Epithelial cell of proximal tubule (primary cell): ENCODE data around the gene USP15. TPM values are rescaled to one million over a fixed set of nuclear protein-coding genes. Genes with fewer than 3 reads are reported as not detected.

ENCODE experiments used
- DNase-seq: peaks from one replicate; pipeline ENCODE4 v3.0.0-alpha.2; 2011; ENCODE audit warnings: low read depth
- H3K4me3 ChIP-seq: 2 replicates; pipeline ENCODE4 v1.5.1; 2011; ENCODE audit warnings: low read depth, mild to moderate bottlenecking, low read length
- total RNA-seq: library from RNA; depleted of rRNA; stranded (reverse); fragments of >200 nt; gene quantifications from 2 replicates; pipeline ENCODE4 v1.2.3, GENCODE V29; 2015
- TF ChIP-seq, protein P1 (sequence below): conservative IDR thresholded peaks from 2 replicates; pipeline ENCODE4 v1.5.1; 2012; ENCODE audit warnings: low read depth, mild to moderate bottlenecking, low read length

Gene USP15
- total RNA-seq, 1 donor from 2014 or later, result 27.6 TPM

DNA sequence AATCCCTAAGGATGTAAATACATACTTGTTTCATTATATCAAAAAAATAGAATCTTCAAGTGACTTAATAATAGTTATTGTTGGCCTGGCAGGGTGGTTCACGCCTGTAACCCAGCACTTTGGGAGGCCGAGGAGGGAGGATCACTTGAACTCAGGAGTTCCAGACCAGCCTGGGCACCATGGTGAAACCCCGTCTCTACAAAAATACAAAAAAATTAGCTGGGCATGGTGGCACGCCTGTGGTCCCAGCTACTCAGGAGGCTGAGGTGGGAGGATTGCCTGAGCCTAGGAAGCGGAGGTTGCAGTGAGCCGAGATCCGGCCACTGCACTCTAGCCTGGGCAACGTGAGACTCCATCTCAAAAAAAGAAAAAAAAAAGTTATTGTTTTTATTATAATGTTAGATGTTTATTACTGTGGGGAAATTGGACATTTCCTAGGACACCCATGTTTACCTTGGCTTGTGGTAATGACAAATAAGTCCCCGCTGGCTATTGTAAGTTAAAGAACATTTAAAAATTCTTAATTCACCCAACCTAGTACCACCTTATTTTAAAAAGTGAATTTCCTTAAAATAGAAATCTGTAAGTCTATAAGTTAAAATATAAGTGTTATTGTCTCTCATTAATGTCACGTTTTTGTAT lies 1.8 kb downstream of the USP15 start:
- TF ChIP-seq, protein P1, sequence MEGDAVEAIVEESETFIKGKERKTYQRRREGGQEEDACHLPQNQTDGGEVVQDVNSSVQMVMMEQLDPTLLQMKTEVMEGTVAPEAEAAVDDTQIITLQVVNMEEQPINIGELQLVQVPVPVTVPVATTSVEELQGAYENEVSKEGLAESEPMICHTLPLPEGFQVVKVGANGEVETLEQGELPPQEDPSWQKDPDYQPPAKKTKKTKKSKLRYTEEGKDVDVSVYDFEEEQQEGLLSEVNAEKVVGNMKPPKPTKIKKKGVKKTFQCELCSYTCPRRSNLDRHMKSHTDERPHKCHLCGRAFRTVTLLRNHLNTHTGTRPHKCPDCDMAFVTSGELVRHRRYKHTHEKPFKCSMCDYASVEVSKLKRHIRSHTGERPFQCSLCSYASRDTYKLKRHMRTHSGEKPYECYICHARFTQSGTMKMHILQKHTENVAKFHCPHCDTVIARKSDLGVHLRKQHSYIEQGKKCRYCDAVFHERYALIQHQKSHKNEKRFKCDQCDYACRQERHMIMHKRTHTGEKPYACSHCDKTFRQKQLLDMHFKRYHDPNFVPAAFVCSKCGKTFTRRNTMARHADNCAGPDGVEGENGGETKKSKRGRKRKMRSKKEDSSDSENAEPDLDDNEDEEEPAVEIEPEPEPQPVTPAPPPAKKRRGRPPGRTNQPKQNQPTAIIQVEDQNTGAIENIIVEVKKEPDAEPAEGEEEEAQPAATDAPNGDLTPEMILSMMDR, result no peak
- no peak for DNase-seq
- H3K4me3 ChIP-seq, result peak overlapping the region; percentile 66

DNA sequence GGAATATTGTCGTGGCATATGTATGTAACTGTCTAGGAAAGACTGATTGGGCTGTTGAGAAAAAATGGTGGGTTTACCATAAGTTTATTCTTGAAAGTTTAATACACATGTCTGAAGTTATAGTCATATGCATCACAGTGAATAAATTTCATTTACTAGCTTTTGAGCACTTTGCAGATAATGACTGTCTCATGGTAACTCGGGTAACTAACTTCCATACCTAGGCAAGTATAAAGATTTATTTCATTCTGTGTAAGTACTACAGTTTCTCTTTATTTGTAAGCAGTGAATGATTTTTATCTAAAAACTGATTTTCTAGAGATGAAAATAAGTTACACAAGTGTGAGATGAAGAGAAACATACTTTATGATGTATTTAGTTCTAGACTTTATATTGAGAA lies 3.0 kb downstream of the USP15 start:
- H3K4me3 ChIP-seq, result no peak overlapping the region
- no peak for DNase-seq
- TF ChIP-seq, protein P1, result no peak

DNA sequence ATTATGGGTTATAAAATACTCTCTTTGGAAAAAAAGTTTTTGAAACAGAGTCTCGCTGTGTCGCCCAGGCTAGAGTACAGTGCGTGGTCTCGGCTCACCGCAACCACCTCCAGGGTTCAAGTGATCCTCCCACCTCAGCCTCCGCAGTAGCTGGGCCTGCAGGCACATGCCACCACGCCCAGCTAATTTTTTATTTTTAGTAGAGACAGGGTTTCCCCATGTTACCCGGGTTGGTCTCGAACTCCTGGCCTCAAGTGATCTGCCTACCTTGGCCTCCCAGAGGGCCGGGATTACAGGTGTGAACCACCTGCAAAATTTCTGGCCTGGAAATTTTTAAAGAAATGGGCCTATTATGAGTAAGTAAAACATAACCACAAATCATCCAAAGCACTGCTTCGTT lies 3.8 kb downstream of the USP15 start:
- TF ChIP-seq, protein P1, result no peak
- no peak for DNase-seq
- H3K4me3 ChIP-seq, result no peak overlapping the region

DNA sequence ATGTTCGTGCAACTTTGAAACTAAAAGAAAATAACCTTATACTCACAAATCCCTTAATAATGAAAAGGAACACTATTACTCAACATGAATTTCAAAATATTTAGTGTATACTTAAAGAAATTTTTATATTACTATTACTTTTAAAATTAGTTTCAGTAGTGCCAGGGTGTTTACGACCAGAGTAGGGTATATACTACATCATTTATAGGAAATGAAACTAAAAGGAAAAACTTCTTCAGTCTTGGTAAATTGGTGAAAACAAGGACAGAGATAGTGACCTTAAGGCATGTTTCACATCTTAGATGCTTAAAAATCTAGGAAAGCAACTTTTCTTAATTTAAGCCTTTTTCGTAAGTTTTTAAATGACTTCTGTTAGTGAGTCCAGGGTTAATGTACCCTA lies 4.5 kb downstream of the USP15 start:
- no peak overlapping the region for H3K4me3 ChIP-seq
- TF ChIP-seq, protein P1, result no peak
- no peak for DNase-seq

DNA sequence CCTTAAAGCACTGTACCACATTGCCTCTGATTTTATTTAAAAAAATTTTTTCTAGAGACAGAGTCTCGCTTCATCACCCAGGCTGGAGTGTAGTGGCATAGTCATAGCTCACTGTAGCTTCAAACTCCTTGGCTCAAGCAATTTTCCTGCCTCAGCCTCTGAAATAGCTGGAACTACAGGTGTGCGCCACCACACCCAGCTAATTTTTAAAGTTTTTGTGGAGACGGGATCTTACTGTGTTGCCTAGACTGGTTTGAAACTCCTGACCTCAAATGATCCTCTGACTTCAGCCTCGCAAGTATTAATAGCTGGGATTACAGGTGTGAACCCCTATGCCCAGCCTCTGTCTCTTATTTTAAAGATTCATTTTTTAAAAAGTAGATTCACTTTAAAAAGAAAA lies 5.3 kb downstream of the USP15 start:
- no peak for DNase-seq
- TF ChIP-seq, protein P1, result no peak
- H3K4me3 ChIP-seq, result no peak overlapping the region

DNA sequence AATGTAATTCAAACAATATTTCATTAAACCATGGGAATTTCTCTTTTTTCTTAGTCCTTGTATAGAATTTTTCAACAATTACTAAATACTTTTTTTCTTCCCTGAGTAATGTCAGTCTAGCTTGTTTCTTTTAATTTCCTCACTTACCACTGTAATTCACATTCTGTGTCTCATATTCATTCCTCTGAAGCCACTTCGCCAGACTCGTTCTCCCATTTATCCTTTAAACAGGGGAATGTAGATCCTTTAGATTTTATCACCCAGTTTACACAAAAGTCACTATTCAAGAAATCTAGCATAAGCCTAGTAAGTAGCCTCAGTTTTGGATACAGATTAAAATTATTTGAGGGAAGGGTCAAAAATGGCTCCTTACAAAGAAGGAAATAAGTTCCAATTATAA lies 6.8 kb downstream of the USP15 start:
- DNase-seq, result no peak
- H3K4me3 ChIP-seq, result no peak overlapping the region
- TF ChIP-seq, protein P1, result no peak

DNA sequence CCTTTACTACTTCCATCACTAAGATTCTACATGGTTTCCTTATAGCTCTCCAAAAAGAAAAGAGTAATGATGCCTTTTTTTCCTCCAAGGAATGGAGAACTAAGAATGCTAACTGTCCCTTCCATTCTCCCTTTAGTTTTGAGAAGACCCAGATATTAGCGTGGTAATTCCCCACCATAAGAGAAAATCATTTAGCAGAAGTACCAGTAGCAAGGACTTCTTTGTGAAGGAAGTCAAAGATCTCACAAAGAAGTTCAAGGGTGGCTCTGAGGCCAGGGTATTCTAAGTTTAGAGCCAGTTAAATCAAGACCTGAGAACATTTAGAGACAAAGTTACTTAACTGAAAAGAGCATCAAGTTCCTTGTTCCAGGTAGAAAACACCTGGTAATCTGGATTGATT lies 7.3 kb downstream of the USP15 start:
- TF ChIP-seq, protein P1, result no peak
- H3K4me3 ChIP-seq, result no peak overlapping the region
- DNase-seq, result no peak
